IMR-90 (cell line): ENCODE data around the gene BCAS3. TPM values are rescaled to one million over a fixed set of nuclear protein-coding genes. Genes with fewer than 3 reads are reported as not detected.

Experiments
- ATAC-seq: fragments of 200-7000 bp; cut with Tn5 transposase; 2 replicates; pipeline ENCODE4 v1.9.1; 2020; ENCODE audit warnings: low read depth, mild to moderate bottlenecking, moderate library complexity
- BruUV-seq: library from RNA; stranded (reverse); fragments of 400-500 nt; replicated peaks from 2 replicates; lab custom pipeline; 2021; lab: Mats Ljungman, UMichigan
- CTCF ChIA-PET: fragments of 300-600 bp; formaldehyde crosslinking; extraction: SDS; loops from one replicate; lab custom pipeline; 2021; ENCODE audit warnings: antibody characterized with exemption; lab: Yijun Ruan, JAX
- POLR2A ChIA-PET: fragments of 300-600 bp; sonication (Branson Sonifier 250); formaldehyde crosslinking; loops from one replicate; lab custom pipeline; 2022; ENCODE audit warnings: antibody characterized with exemption; ENCODE audit not compliant: unreplicated experiment; lab: Charles Lee
- DNase-seq: peaks from one replicate; pipeline ENCODE4 v3.0.0; 2013
- H2AFZ ChIP-seq: replicated peaks from 2 replicates; pipeline ENCODE3; 2013; ENCODE audit warnings: low read length, mild to moderate bottlenecking; ENCODE audit not compliant: poor library complexity
- H2AK5ac ChIP-seq: 2 replicates; pipeline ENCODE4 v1.6.1; 2013; ENCODE audit warnings: low read depth, low read length, inconsistent platforms
- H2AK9ac ChIP-seq: replicated peaks from 2 replicates; pipeline ENCODE3; 2013; ENCODE audit warnings: mild to moderate bottlenecking, low read depth, low read length, moderate library complexity; ENCODE audit not compliant: poor library complexity
- H2BK120ac ChIP-seq: 2 replicates; pipeline ENCODE4 v1.6.1; 2013; ENCODE audit warnings: low read depth, low read length, inconsistent platforms
- H2BK15ac ChIP-seq: 3 replicates; pipeline ENCODE4 v1.6.1; 2013; ENCODE audit warnings: low read depth, low read length, inconsistent platforms
- H2BK20ac ChIP-seq: 2 replicates; pipeline ENCODE4 v1.6.1; 2013; ENCODE audit warnings: low read depth, mild to moderate bottlenecking, inconsistent platforms, low read length, moderate library complexity
- H2BK5ac ChIP-seq: 2 replicates; pipeline ENCODE4 v1.6.1; 2013; ENCODE audit warnings: mild to moderate bottlenecking, low read depth, low read length, inconsistent platforms; ENCODE audit not compliant: poor library complexity, severe bottlenecking
- H3K14ac ChIP-seq: replicated peaks from 2 replicates; pipeline ENCODE4 v1.6.1; 2013; ENCODE audit warnings: low read depth, low read length, inconsistent platforms
- H3K18ac ChIP-seq: 2 replicates; pipeline ENCODE4 v1.6.1; 2013; ENCODE audit warnings: low read depth, low read length, control low read depth
- H3K23ac ChIP-seq: 2 replicates; pipeline ENCODE4 v1.6.1; 2013; ENCODE audit warnings: low read depth, low read length, inconsistent platforms
- H3K27ac ChIP-seq: 2 replicates; pipeline ENCODE4 v1.5.1; 2013; ENCODE audit warnings: mild to moderate bottlenecking, control low read depth, low read length; ENCODE audit not compliant: insufficient read depth
- H3K27me3 ChIP-seq: 2 replicates; pipeline ENCODE4 v1.6.1; 2013; ENCODE audit warnings: low read length; ENCODE audit not compliant: control insufficient read depth, insufficient read depth
- H3K36me3 ChIP-seq: 2 replicates; pipeline ENCODE4 v1.6.1; 2013; ENCODE audit warnings: low read length, mixed read lengths; ENCODE audit not compliant: control insufficient read depth, insufficient read depth
- H3K4ac ChIP-seq: 2 replicates; pipeline ENCODE4 v1.6.1; 2013; ENCODE audit warnings: low read depth, low read length, inconsistent platforms
- H3K4me1 ChIP-seq: 2 replicates; pipeline ENCODE4 v1.6.1; 2013; ENCODE audit warnings: low read length, mixed read lengths; ENCODE audit not compliant: control insufficient read depth, insufficient read depth
- H3K4me2 ChIP-seq: 2 replicates; pipeline ENCODE4 v1.6.1; 2013; ENCODE audit warnings: low read depth, mild to moderate bottlenecking, control low read depth, low read length, moderate library complexity
- H3K4me3 ChIP-seq: 2 replicates; pipeline ENCODE4 v1.5.1; 2013; ENCODE audit warnings: low read depth, mild to moderate bottlenecking, control low read depth, low read length, moderate library complexity; ENCODE audit not compliant: insufficient read depth
- H3K56ac ChIP-seq: 2 replicates; pipeline ENCODE4 v1.6.1; 2013; ENCODE audit warnings: low read length, inconsistent platforms; ENCODE audit not compliant: insufficient read depth; ENCODE audit errors: extremely low read depth
- H3K79me1 ChIP-seq, 2 experiments: 2 replicates each; pipeline ENCODE4 v1.6.1; 2013; ENCODE audit warnings: low read length in 2 of 2, inconsistent platforms in 1 of 2, low read depth in 1 of 2
- H3K9ac ChIP-seq: 2 replicates; pipeline ENCODE4 v1.6.1; 2013; ENCODE audit warnings: low read depth, low read length, control low read depth
- H3K9me1 ChIP-seq: 2 replicates; pipeline ENCODE4 v1.6.1; 2013; ENCODE audit warnings: low read length, inconsistent platforms; ENCODE audit not compliant: insufficient read depth
- H3K9me3 ChIP-seq: 2 replicates; pipeline ENCODE4 v1.6.1; 2013; ENCODE audit warnings: low read length; ENCODE audit not compliant: control insufficient read depth, insufficient read depth
- H4K20me1 ChIP-seq: 2 replicates; pipeline ENCODE4 v1.6.1; 2013; ENCODE audit warnings: low read length, inconsistent platforms; ENCODE audit not compliant: insufficient read depth
- H4K5ac ChIP-seq: 2 replicates; pipeline ENCODE4 v1.6.1; 2013; ENCODE audit warnings: mild to moderate bottlenecking, low read depth, low read length, control low read depth
- H4K8ac ChIP-seq, 2 experiments: 2 replicates each; pipeline ENCODE4 v1.6.1; 2013; ENCODE audit warnings: low read depth in 2 of 2, low read length in 2 of 2, control low read depth in 1 of 2, inconsistent platforms in 1 of 2
- H4K91ac ChIP-seq: 2 replicates; pipeline ENCODE4 v1.6.1; 2013; ENCODE audit warnings: low read depth, low read length, inconsistent platforms; ENCODE audit not compliant: insufficient read depth
- CEBPB ChIP-seq: IDR thresholded peaks from 2 replicates; pipeline ENCODE4 v1.6.1; 2012; ENCODE audit warnings: low read depth, low read length, improper control_type of control experiment
- POLR2A ChIP-seq: IDR thresholded peaks from 2 replicates; pipeline ENCODE4 v1.6.1; 2012; ENCODE audit warnings: mild to moderate bottlenecking, low read depth, low read length
- RAD21 ChIP-seq: IDR thresholded peaks from 2 replicates; pipeline ENCODE4 v1.6.1; 2012; ENCODE audit warnings: low read length, improper control_type of control experiment
- RCOR1 ChIP-seq: IDR thresholded peaks from 2 replicates; pipeline ENCODE4 v1.6.1; 2012; ENCODE audit warnings: mild to moderate bottlenecking, low read length, improper control_type of control experiment; ENCODE audit not compliant: insufficient replicate concordance
- WGBS, 2 experiments: methylation state at CpG; one replicate each; pipeline versions ENCODE4 v1.1.5 to v1.1.7; 2013; ENCODE audit warnings: missing lambda C conversion rate in 2 of 2; ENCODE audit not compliant: insufficient read length in 1 of 2; ENCODE audit errors: extremely low coverage in 2 of 2; 5-methylcytosine and 5-hydroxymethylcytosine counted together
- dilution Hi-C: fragments of 300-500 bp; cut with HindIII; formaldehyde crosslinking; loops from one replicate; pipeline ENCODE4 v1.14.3; 2018; ENCODE audit warnings: low sequenced_read_pairs; ENCODE audit not compliant: unreplicated experiment
- in situ Hi-C: fragments of 300-500 bp; cut with MboI; formaldehyde crosslinking; loops from 3 replicates; pipeline ENCODE4 v1.14.3; 2019; ENCODE audit warnings: low sequenced_read_pairs, inconsistent platforms, mixed read lengths
- intact Hi-C: fragments of 100-400 bp; cut with micrococcal nuclease; formaldehyde crosslinking; loops from 2 replicates; pipeline ENCODE4 v1.10.0; 2022
- polyA plus RNA-seq, 3 experiments: library from polyadenylated mRNA; depleted of rRNA; stranded (reverse); fragments of >200 nt; gene quantifications; 2 replicates each; pipeline ENCODE4 v1.2.3, GENCODE V29; 2012; ENCODE audit warnings: low replicate concordance in 1 of 3
- total RNA-seq: library from RNA; depleted of rRNA; stranded (reverse); fragments of >200 nt; gene quantifications from 2 replicates; pipeline ENCODE4 v1.2.3, GENCODE V29; 2012

BCAS3 gene
- total and polyA plus RNA-seq, 2 of the 4 experiments (the other 2 are of a cell fraction) = 6.3 to 27.1 TPM

DNA sequence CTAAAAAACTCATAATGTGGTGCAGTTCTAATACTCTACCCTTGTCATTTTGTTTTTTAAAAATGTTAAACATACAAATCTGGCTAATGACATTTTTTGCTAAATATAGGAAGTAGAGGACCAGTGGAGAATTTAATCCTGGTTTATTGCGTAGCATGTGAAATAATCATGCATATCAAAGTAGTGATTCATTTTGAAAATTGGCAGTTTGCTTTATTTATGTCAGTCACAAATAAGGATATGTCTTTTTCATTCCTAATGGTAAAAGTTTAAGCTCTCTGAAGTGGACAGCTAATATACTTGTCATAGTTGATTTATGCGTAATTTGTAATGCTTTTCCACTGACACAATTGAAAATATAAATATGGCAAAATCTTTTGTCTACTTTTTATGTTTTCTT is 224.2 kb downstream of the BCAS3 start:
- Histone ChIP-seq H2BK15ac (no peak overlapping the region), H3K4ac (no peak overlapping the region; the same call in 1 of the 2 replicates), H4K5ac (no peak overlapping the region), H3K27me3 (no peaks in the 10 kb centered on the region), H4K20me1 (no peaks in the 10 kb centered on the region), H2BK120ac (no peak overlapping the region), H2BK5ac (peak overlapping the region; percentile 81), H3K9me3 (no peaks in the 10 kb centered on the region), H3K4me2 (peak overlapping the region; percentile 79), H2BK20ac (no peak overlapping the region), H3K23ac (no peak overlapping the region), H3K27ac (no peak overlapping the region), H3K14ac (no peak overlapping the region), H4K8ac (no peak overlapping the region), H3K56ac (no peak overlapping the region), H3K18ac (no peak overlapping the region), H3K9me1 (no peaks in the 10 kb centered on the region), H3K4me1 (peaks cover 2% of the 10 kb centered on the region; the same call in 1 of the 2 replicates), H4K91ac (no peak overlapping the region), H3K9ac (no peak overlapping the region), H3K79me1 (peaks cover 0 to 3% of the 10 kb centered on the region in 2 experiments; a peak in 2 of 4 replicates), H2AK5ac (no peak overlapping the region), H3K36me3 (0 out of 2 replicates have a peak, but pooled peaks cover 2% of the 10 kb centered on the region), H2AFZ (no peak overlapping the region), H2AK9ac (no peak overlapping the region), H3K4me3 (no peak overlapping the region)
- BruUV-seq = no TSS peak
- TF ChIP-seq RCOR1 = no peak
- peak; percentile 47; the same call in 1 of the 2 replicates for TF ChIP-seq CEBPB
- no peak for TF ChIP-seq RAD21
- no peak for TF ChIP-seq POLR2A
- intact Hi-C loops = loop anchor here (10.0 kb wide), 1 partner anchor 493 kb away; the partner anchor contains the start of gene TBX2
- CTCF ChIA-PET = no interaction called here
- in situ Hi-C loops = no loop called here
- no CpG with 5 or more reads among the region's 2 CpGs for WGBS, 2 experiments
- ATAC-seq (peak; percentile 56), DNase-seq (peak; percentile 81)
- dilution Hi-C loops = no loop called here
- POLR2A ChIA-PET = no interaction called here
